HepG2 (cell line): Measurements from ENCODE around the gene TRPV2. TPM values are rescaled to one million over a fixed set of nuclear protein-coding genes. Genes with fewer than 3 reads are reported as not detected.

Experiments
- ATAD3A ChIP-seq: sonication (generic); formaldehyde crosslinking; IDR thresholded peaks from 2 replicates; pipeline ENCODE4 v1.4.0; 2020; ENCODE audit warnings: missing genetic modification reagents
- BCL6 ChIP-seq: IDR thresholded peaks from 2 replicates; pipeline ENCODE4 v1.6.1; 2016; ENCODE audit warnings: missing genetic modification reagents, missing compliant biosample characterization
- BHLHE40 ChIP-seq: IDR thresholded peaks from 2 replicates; pipeline ENCODE4 v1.6.1; 2011; ENCODE audit warnings: low read length, improper control_type of control experiment
- CBFB ChIP-seq: sonication (generic); formaldehyde crosslinking; IDR thresholded peaks from 2 replicates; pipeline ENCODE4 v1.4.0; 2020; ENCODE audit warnings: missing genetic modification reagents
- CEBPB ChIP-seq: IDR thresholded peaks from 2 replicates; pipeline ENCODE4 v1.6.1; 2011; ENCODE audit warnings: low read depth, low read length, improper control_type of control experiment, borderline replicate concordance
- CENPBD1 ChIP-seq: sonication (generic); formaldehyde crosslinking; IDR thresholded peaks from 2 replicates; pipeline ENCODE4 v1.8.0; 2022; ENCODE audit warnings: missing genetic modification reagents, low read depth, mild to moderate bottlenecking, borderline replicate concordance
- FOXP4 ChIP-seq: sonication (generic); formaldehyde crosslinking; IDR thresholded peaks from 2 replicates; pipeline ENCODE4 v1.4.0; 2020; ENCODE audit warnings: missing genetic modification reagents
- HHEX ChIP-seq: IDR thresholded peaks from 2 replicates; pipeline ENCODE4 v1.6.1; 2016; ENCODE audit warnings: control low read depth
- MEIS2 ChIP-seq: sonication (generic); formaldehyde crosslinking; IDR thresholded peaks from 2 replicates; pipeline ENCODE4 v1.9.0; 2021; ENCODE audit warnings: mild to moderate bottlenecking, missing genetic modification reagents
- NFYC ChIP-seq: IDR thresholded peaks from 2 replicates; pipeline ENCODE4 v1.6.1; 2016; ENCODE audit warnings: missing genetic modification reagents, missing compliant biosample characterization
- NRL ChIP-seq: sonication (generic); formaldehyde crosslinking; IDR thresholded peaks from 2 replicates; pipeline ENCODE4 v1.5.0; 2020; ENCODE audit warnings: missing genetic modification reagents, mild to moderate bottlenecking, moderate library complexity, borderline replicate concordance
- POLR2G ChIP-seq: fragments of 200-400 bp; formaldehyde crosslinking; IDR thresholded peaks from 2 replicates; pipeline ENCODE4 v1.6.1; 2018; ENCODE audit warnings: mild to moderate bottlenecking, low read depth, low read length, moderate library complexity
- SATB2 ChIP-seq: sonication (generic); formaldehyde crosslinking; IDR thresholded peaks from 2 replicates; pipeline ENCODE4 v1.5.0; 2020; ENCODE audit warnings: missing genetic modification reagents
- SMYD3 ChIP-seq: sonication (generic); formaldehyde crosslinking; IDR thresholded peaks from 2 replicates; pipeline ENCODE4 v1.8.1; 2023; ENCODE audit warnings: mild to moderate bottlenecking, missing genetic modification reagents
- SRY ChIP-seq: sonication (generic); formaldehyde crosslinking; IDR thresholded peaks from 2 replicates; pipeline ENCODE4 v1.8.0; 2022; ENCODE audit warnings: mild to moderate bottlenecking, missing genetic modification reagents
- THAP11 ChIP-seq: IDR thresholded peaks from 2 replicates; pipeline ENCODE4 v1.6.1; 2016; ENCODE audit warnings: missing biosample characterization, missing genetic modification reagents
- TP53 ChIP-seq: sonication (generic); formaldehyde crosslinking; conservative IDR thresholded peaks from 2 replicates; pipeline ENCODE4 v1.4.0; 2020; ENCODE audit warnings: missing genetic modification reagents
- ZBTB38 ChIP-seq: sonication (generic); formaldehyde crosslinking; IDR thresholded peaks from 2 replicates; pipeline ENCODE4 v1.5.1; 2020; ENCODE audit warnings: mild to moderate bottlenecking, missing genetic modification reagents
- ZMYM3 ChIP-seq: sonication (generic); formaldehyde crosslinking; IDR thresholded peaks from 2 replicates; pipeline ENCODE4 v1.5.1; 2020; ENCODE audit warnings: mild to moderate bottlenecking, missing genetic modification reagents
- ZNF10 ChIP-seq: sonication (generic); formaldehyde crosslinking; IDR thresholded peaks from 2 replicates; pipeline ENCODE4 v1.4.0; 2020; ENCODE audit warnings: mild to moderate bottlenecking, low read depth, missing genetic modification reagents, borderline replicate concordance
- ZNF256 ChIP-seq: sonication (generic); formaldehyde crosslinking; conservative IDR thresholded peaks from 2 replicates; pipeline ENCODE4 v1.4.0; 2020; ENCODE audit warnings: missing genetic modification reagents
- ZNF282 ChIP-seq: fragments of 450-650 bp; IDR thresholded peaks from 2 replicates; pipeline ENCODE4 v1.6.1; 2018; ENCODE audit not compliant: partially characterized antibody
- ZNF564 ChIP-seq: sonication (generic); formaldehyde crosslinking; IDR thresholded peaks from 2 replicates; pipeline ENCODE4 v1.8.1; 2023; ENCODE audit warnings: mild to moderate bottlenecking, missing genetic modification reagents
- ZNF605 ChIP-seq: sonication (generic); formaldehyde crosslinking; IDR thresholded peaks from 2 replicates; pipeline ENCODE4 v1.8.0; 2022; ENCODE audit warnings: mild to moderate bottlenecking, missing genetic modification reagents
- ZNF749 ChIP-seq: sonication (generic); formaldehyde crosslinking; IDR thresholded peaks from 2 replicates; pipeline ENCODE4 v1.8.0; 2022; ENCODE audit warnings: mild to moderate bottlenecking, missing genetic modification reagents, moderate library complexity, borderline replicate concordance
- ZSCAN20 ChIP-seq: sonication (generic); formaldehyde crosslinking; IDR thresholded peaks from 2 replicates; pipeline ENCODE4 v1.4.0; 2020; ENCODE audit warnings: missing genetic modification reagents, mild to moderate bottlenecking, borderline replicate concordance
- polyA plus RNA-seq, 8 experiments: library from polyadenylated mRNA; depleted of rRNA in 3 of 8; stranded (reverse) in 7 of 8; unstranded in 1 of 8; fragments of >200 nt; fragmentation: Illumina TruSeq in 4 of 8; extraction: Trizol in 4 of 8; gene quantifications; 2 replicates each; pipeline versions ENCODE4 v1.2.1 to v1.2.3, GENCODE V29; 2011 to 2016; ENCODE audit warnings: low read depth in 4 of 8, missing spikeins in 1 of 8, mixed read lengths in 1 of 8; ENCODE audit not compliant: insufficient read depth in 1 of 8
- total RNA-seq, 5 experiments: library from RNA; depleted of rRNA; stranded (reverse); fragments of >200 nt; fragmentation: Illumina TruSeq; extraction: Trizol; gene quantifications; 2 replicates each; pipeline ENCODE4 v1.2.3, GENCODE V29; 2016; ENCODE audit warnings: low read depth in 1 of 5
- TF ChIP-seq, protein P1 (sequence below): sonication (generic); formaldehyde crosslinking; IDR thresholded peaks from 2 replicates; pipeline ENCODE4 v1.5.0; 2020; ENCODE audit warnings: missing genetic modification reagents
- TF ChIP-seq, protein P2 (sequence below): sonication (generic); formaldehyde crosslinking; IDR thresholded peaks from 2 replicates; pipeline ENCODE4 v1.5.1; 2020; ENCODE audit warnings: mild to moderate bottlenecking, missing genetic modification reagents, moderate library complexity

TRPV2 gene
- total and polyA plus RNA-seq, 2 of the 13 experiments (the other 11 are each of a cell fraction or from before 2014, with no cell fraction given): 13.6 to 21.3 TPM

- TF ChIP-seq ZNF605 (peak; percentile 96), HHEX (CRISPR knock-in tag) (no peak), MEIS2 (peak; percentile 56; the same call in 1 of the 2 replicates), SATB2 (CRISPR knock-in tag) (no peak), POLR2G (peak; percentile 100), BCL6 (CRISPR knock-in tag) (peak; percentile 99), ZNF564 (0 out of 2 replicates have a peak, but pooled peaks have one; percentile 37), ZNF282 (no peak), ZNF749 (peak; percentile 24; the same call in 1 of the 2 replicates), CENPBD1 (no peak), NRL (CRISPR knock-in tag) (peak; percentile 78), SRY (peak; percentile 89), FOXP4 (CRISPR knock-in tag) (peak; percentile 76), THAP11 (peak; percentile 87), ZMYM3 (CRISPR knock-in tag) (no peak), SMYD3 (CRISPR knock-in tag) (no peak), ZSCAN20 (CRISPR knock-in tag) (no peak), ZNF256 (CRISPR knock-in tag) (no peak; the same call in 1 of the 2 replicates), BHLHE40 (0 out of 2 replicates have a peak, but pooled peaks have one; percentile 4), CEBPB (peak; percentile 98), ATAD3A (CRISPR knock-in tag) (no peak), CBFB (CRISPR knock-in tag) (peak; percentile 80; the same call in 1 of the 2 replicates), TP53 (peak; percentile 82; the same call in 1 of the 2 replicates), NFYC (CRISPR knock-in tag) (peak; percentile 90), ZBTB38 (no peak), ZNF10 (CRISPR knock-in tag) (no peak)
- TF ChIP-seq, protein P1, sequence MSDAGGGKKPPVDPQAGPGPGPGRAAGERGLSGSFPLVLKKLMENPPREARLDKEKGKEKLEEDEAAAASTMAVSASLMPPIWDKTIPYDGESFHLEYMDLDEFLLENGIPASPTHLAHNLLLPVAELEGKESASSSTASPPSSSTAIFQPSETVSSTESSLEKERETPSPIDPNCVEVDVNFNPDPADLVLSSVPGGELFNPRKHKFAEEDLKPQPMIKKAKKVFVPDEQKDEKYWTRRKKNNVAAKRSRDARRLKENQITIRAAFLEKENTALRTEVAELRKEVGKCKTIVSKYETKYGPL (CRISPR knock-in tag): peak; percentile 42
- TF ChIP-seq, protein P2, sequence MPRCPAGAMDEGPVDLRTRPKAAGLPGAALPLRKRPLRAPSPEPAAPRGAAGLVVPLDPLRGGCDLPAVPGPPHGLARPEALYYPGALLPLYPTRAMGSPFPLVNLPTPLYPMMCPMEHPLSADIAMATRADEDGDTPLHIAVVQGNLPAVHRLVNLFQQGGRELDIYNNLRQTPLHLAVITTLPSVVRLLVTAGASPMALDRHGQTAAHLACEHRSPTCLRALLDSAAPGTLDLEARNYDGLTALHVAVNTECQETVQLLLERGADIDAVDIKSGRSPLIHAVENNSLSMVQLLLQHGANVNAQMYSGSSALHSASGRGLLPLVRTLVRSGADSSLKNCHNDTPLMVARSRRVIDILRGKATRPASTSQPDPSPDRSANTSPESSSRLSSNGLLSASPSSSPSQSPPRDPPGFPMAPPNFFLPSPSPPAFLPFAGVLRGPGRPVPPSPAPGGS (CRISPR knock-in tag): no peak
Observed at GRCh38 chr17:16380640-16381495, 34.5 kb upstream of the TRPV2 start, which contains the start of gene UBB (continued).
